DOHH2 (cell line): ENCODE results near the gene NSG2.

Source experiments
- H3F3A ChIP-seq: fragments of 200-600 bp; sonication (generic), shearing (Covaris generic); 2 replicates; pipeline ENCODE4 v1.6.0; 2016; ENCODE audit warnings: antibody characterized with exemption, mild to moderate bottlenecking; ENCODE audit not compliant: control insufficient read depth, insufficient read depth
- H3K27ac ChIP-seq: fragments of 200-600 bp; sonication (generic); 2 replicates; pipeline ENCODE4 v1.5.1; 2014; ENCODE audit warnings: low read depth, mild to moderate bottlenecking, low read length, moderate library complexity
- H3K27me3 ChIP-seq: fragments of 200-600 bp; sonication (generic); 2 replicates; pipeline ENCODE4 v1.6.1; 2014; ENCODE audit warnings: mild to moderate bottlenecking, low read length, mixed read lengths; ENCODE audit not compliant: control insufficient read depth
- H3K36me3 ChIP-seq: fragments of 200-600 bp; sonication (generic); 2 replicates; pipeline ENCODE4 v1.6.1; 2014; ENCODE audit warnings: mild to moderate bottlenecking, low read length, moderate library complexity, mixed read lengths; ENCODE audit not compliant: control insufficient read depth
- H3K4me1 ChIP-seq: fragments of 200-600 bp; sonication (generic); 2 replicates; pipeline ENCODE4 v1.6.1; 2014; ENCODE audit warnings: mild to moderate bottlenecking, low read length, mixed read lengths; ENCODE audit not compliant: control insufficient read depth
- H3K4me2 ChIP-seq: fragments of 200-600 bp; sonication (generic); 2 replicates; pipeline ENCODE4 v1.6.0; 2014; ENCODE audit warnings: mild to moderate bottlenecking, low read length, moderate library complexity
- H3K4me3 ChIP-seq: fragments of 200-600 bp; sonication (generic); 2 replicates; pipeline ENCODE4 v1.5.1; 2014; ENCODE audit warnings: mild to moderate bottlenecking, low read length, mixed read lengths
- H3K79me2 ChIP-seq: fragments of 200-600 bp; sonication (generic); 2 replicates; pipeline ENCODE4 v1.6.1; 2014; ENCODE audit warnings: mild to moderate bottlenecking, low read length, mixed read lengths; ENCODE audit not compliant: control insufficient read depth
- H3K9me2 ChIP-seq: fragments of 200-600 bp; sonication (generic); replicated peaks from 2 replicates; pipeline ENCODE4 v1.6.1; 2014; ENCODE audit warnings: mild to moderate bottlenecking, low read length, mixed read lengths; ENCODE audit not compliant: control insufficient read depth
- H3K9me3 ChIP-seq: fragments of 200-600 bp; sonication (generic); 2 replicates; pipeline ENCODE4 v1.6.1; 2014; ENCODE audit warnings: antibody characterized with exemption, low read length, mixed read lengths; ENCODE audit not compliant: control insufficient read depth, insufficient read depth
- H4K20me1 ChIP-seq: fragments of 200-600 bp; sonication (generic); 2 replicates; pipeline ENCODE4 v1.6.0; 2014; ENCODE audit warnings: low read depth, mild to moderate bottlenecking, antibody characterized with exemption, low read length, moderate library complexity; ENCODE audit not compliant: control insufficient read depth, insufficient read depth
- EZH2phosphoT487 ChIP-seq: fragments of 200-600 bp; sonication (generic); IDR thresholded peaks from 2 replicates; pipeline ENCODE4 v1.6.1; 2017; ENCODE audit warnings: borderline replicate concordance, mild to moderate bottlenecking, antibody characterized with exemption, low read length, moderate library complexity, mixed read lengths
- TF ChIP-seq, protein P1 (sequence below): fragments of 200-600 bp; sonication (generic); IDR thresholded peaks from one replicate; pipeline ENCODE4 v1.5.1; 2014; ENCODE audit warnings: antibody characterized with exemption, mild to moderate bottlenecking, low read depth, low read length; ENCODE audit not compliant: poor library complexity, severe bottlenecking

NSG2 gene

GRCh38 chr5:174157048-174157447, 111.5 kb downstream of the NSG2 start:
- no peaks in the 10 kb centered on the region for H3F3A ChIP-seq
- H3K4me3 ChIP-seq = no peak overlapping the region
- no peaks in the 10 kb centered on the region for H4K20me1 ChIP-seq
- H3K9me3 ChIP-seq = no peaks in the 10 kb centered on the region
- TF ChIP-seq, protein P1, sequence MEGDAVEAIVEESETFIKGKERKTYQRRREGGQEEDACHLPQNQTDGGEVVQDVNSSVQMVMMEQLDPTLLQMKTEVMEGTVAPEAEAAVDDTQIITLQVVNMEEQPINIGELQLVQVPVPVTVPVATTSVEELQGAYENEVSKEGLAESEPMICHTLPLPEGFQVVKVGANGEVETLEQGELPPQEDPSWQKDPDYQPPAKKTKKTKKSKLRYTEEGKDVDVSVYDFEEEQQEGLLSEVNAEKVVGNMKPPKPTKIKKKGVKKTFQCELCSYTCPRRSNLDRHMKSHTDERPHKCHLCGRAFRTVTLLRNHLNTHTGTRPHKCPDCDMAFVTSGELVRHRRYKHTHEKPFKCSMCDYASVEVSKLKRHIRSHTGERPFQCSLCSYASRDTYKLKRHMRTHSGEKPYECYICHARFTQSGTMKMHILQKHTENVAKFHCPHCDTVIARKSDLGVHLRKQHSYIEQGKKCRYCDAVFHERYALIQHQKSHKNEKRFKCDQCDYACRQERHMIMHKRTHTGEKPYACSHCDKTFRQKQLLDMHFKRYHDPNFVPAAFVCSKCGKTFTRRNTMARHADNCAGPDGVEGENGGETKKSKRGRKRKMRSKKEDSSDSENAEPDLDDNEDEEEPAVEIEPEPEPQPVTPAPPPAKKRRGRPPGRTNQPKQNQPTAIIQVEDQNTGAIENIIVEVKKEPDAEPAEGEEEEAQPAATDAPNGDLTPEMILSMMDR = no peak
- no peak for TF ChIP-seq EZH2phosphoT487
- no peaks in the 10 kb centered on the region for H3K4me1 ChIP-seq
- H3K4me2 ChIP-seq = no peak overlapping the region
- H3K9me2 ChIP-seq = no peaks in the 10 kb centered on the region
- no peak overlapping the region for H3K27ac ChIP-seq
- H3K27me3 ChIP-seq = no peaks in the 10 kb centered on the region
- H3K79me2 ChIP-seq = no peaks in the 10 kb centered on the region
- no peaks in the 10 kb centered on the region for H3K36me3 ChIP-seq
